T follicular helper cell (primary cell): ENCODE data around the gene PTGER4.
"Not testable (repeated sequence)": the region's sequence is repeated elsewhere in the genome, so short reads cannot be mapped to it uniquely, and the experiment has no call there.

Source experiments
- DNase-seq: peaks from one replicate; pipeline ENCODE4 v3.0.0-alpha.2; 2020; ENCODE audit warnings: low read depth
- total RNA-seq, 2 experiments: gene quantifications; one replicate each; lab custom pipeline; 2026; lab: John Stamatoyannopoulos, UW

Gene PTGER4
- 87.6 to 425 reads per million in 2 experiments for total RNA-seq

GRCh38 chr5:40679913-40680681 is at the start of gene PTGER4:
TSS of gene PTGER4 (plus strand) at chr5:40679915. CDS start at chr5:40680994, 1,079 bp downstream.
- no peak for DNase-seq

DNA sequence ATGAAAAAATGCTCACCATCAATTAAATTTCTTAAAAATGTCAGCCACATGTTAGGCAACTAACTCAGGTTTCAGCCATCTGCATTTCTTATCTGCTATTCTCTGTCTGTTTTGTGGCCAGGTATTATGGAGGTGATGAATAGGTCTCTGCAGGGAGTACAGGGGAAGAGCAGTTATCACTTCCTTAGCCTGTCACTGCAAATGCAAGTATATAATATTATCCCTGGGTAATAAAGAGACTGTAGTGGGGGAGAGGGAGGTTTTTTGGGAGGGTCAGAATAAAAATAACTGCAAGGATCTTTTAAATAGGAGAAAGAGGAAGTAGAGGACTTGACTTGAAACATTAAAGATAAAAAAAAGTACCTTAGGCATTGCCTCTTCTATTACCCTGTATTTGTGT is 49.6 kb upstream of the PTGER4 start:
- no peak for DNase-seq

GRCh38 chr5:40631236-40631635 is 48.5 kb upstream of the PTGER4 start:
- DNase-seq: no peak

- DNase-seq: no peak
Measured at GRCh38 chr5:40634154-40634553, 45.6 kb upstream of the PTGER4 start.

DNA sequence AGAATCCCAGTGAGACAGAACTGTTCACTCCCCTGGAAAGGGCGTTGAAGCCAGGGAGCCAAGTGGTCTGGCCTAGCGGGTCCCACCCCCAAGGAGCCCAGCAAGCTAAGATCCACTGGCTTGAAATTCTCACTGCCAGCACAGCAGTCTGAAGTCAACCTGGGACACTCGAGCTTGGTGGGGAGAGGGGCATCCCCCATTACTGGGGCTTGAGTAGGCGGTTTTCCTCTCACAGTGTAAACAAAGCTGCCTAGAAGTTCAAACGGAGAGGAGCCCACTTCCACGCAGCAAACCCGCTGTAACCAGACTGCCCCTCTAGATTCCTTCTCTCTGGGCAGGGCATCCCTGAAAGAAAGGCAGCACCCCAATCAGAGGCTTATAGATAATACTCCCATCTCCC is 45.1 kb upstream of the PTGER4 start:
- no peak for DNase-seq

- not testable (repeated sequence) for DNase-seq
Measured at GRCh38 chr5:40639531-40639930, 40.2 kb upstream of the PTGER4 start.

DNA sequence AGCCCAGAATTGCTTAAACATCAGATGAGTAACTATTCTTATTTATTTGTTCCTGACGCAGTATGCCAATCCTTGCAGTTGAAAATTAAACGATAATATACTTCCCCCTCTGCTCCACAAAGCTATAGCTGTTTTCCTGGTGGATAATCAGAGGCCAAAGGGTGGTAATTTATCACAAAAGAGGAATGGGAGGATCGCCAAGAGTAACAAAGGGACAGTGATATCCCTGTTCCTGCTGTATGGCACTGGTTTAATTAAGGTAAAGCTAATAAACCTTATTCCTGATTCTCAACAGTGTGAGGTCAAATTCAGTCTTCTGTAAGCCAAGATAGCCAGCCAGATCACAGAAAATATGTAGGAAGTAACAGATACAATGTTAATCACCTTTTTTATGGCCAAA is 33.4 kb upstream of the PTGER4 start:
- DNase-seq: no peak

DNA sequence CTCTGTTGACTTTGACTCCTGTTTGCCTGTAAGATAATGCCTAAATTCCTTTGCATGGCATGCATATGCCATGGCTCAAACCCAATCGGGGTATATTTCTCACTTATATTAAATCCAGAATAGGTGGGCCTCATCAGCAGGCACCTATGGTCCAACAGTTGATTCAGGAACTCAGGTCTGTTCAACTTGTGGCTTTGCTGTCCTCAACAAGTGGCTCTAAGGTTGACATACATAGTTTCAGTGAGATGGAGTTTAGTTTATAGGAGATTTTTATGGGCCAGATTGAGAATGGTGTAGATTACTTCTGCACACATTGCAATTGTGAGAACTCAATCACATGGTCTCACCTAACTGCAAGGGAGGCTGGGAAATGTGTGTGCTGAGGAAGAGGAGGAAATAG is 31.6 kb upstream of the PTGER4 start:
- DNase-seq: no peak

- no peak for DNase-seq
Measured at GRCh38 chr5:40649463-40650030, 30.2 kb upstream of the PTGER4 start.

DNA sequence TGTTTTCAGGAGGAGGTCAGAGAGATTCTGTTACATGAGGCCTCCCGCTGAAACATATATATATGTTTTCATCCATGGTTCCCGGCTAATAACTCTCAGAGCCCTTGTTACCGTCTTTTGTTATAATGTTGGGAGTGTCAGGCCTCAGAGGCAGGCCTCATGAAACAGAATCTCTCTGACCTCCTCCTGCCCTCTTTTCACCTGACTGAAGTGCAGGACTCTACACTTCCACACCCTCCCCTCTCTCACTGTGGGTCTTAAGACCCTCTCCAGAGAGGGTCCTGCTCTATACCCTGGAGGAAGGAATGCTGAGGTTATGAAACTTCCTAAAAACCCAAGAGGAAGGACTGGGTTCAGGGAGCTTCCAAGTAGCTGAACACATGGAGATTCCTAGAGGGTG is 28.5 kb upstream of the PTGER4 start:
- DNase-seq: no peak

DNA sequence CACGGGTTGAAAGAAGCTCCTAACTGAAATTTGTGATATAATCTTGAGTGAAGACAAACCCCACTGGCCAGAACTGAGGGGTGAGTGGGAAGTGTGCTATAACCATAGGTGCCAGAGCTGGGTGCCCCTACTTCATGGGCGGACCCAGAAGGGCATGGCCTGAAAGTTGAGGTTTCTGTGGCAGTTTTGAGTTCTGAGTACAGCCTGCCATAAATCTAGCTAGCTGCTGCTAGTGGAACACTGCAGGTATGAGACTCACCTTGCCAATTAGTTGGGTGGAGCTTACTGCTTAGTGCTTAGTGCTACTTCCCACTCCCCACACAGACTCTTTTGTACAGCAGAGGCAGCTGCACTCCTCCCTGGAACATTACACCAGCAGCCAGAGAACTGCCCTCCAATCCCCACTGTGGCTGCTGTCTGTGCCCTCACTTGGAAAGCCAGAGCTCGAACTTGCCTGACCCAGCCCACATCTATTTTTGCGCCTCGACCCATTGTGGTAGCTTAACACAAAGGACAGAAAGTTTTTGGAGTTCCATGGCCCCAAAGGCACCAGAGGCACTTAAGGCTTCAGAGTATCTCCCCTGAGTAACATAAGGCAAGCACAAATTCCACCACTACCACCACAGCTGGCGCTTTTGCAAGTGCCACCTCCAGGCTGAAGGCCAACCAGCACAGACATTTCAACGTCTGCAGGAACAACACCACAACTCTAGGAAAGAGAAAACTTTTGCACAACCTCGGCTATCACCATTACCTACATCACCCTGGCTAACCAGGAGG is 27.1 kb upstream of the PTGER4 start:
- DNase-seq: no peak

DNA sequence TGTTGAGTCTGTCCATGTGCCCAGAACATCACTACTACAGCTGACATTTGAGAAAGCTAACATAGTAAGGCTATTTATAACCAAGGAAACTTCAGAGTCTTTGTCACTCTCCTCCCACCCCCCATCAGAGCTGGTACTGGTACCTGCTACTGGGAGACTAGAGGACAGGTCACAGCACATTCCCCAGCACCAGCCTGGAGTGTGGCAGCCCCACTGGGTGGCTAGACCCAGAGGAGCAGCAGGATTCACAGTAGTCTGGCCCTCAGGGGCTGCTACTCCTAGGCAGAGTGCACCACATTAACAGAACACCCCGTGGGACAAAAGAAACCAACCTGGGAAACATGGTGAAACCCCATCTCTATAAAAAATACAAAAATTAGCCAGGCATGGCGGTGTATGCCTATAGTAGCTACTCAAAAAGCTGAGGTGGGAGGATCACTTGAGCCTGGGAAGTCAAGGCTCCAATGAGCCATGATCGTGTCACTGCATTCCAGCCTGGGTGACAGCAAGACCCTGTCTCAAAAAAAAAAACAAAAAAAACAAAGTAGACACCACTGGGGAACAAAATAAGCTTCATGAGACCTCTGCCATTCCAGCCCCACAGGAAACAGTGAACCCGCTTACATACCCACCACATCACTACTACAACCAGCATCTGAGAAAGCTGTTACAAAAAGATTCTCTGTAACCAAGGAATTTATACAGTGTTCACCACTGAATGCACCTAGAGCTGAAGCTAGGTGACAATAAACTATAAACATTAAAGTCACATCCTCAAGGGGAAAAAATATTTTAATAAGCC is 26.3 kb upstream of the PTGER4 start:
- no peak for DNase-seq

GRCh38 chr5:40654377-40654991 is 25.2 kb upstream of the PTGER4 start:
- DNase-seq: no peak

DNA sequence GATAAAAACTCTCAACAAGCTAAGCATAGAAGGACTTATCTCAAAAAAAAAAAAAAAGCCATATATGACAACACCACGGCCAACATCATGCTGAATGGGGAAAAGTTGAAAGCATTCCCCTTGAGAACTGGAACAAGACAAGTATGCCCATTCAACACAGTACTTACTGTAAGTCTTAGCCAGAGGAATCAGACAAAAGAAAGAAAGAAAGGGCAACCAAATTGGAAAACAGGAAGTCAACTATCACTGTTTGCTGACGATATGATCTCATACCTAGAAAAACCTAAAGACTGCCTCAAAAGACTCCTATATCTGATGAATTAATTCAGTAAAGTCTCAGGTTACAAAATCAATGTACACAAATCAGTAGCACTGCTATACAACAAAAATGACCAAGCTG is 24.6 kb upstream of the PTGER4 start:
- DNase-seq: no peak

DNA sequence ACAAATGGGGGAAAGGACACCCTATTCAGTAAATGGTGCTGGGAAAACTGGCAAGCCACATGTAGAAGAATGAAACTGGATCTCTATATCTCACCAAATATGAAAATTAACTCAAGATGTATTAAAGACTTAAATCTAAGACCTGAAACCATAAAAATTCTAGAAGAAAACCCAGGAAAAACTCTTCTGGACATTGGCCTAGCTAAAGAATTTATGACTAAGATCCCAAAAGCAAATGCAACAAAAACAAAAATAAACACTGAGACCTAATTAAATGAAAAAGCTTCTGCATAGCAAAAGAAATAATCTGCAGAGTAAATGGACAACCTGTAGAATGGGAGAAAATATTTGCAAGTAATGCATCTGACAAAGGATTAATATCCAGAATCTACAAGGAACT is 23.6 kb upstream of the PTGER4 start:
- DNase-seq: not testable (repeated sequence)

DNA sequence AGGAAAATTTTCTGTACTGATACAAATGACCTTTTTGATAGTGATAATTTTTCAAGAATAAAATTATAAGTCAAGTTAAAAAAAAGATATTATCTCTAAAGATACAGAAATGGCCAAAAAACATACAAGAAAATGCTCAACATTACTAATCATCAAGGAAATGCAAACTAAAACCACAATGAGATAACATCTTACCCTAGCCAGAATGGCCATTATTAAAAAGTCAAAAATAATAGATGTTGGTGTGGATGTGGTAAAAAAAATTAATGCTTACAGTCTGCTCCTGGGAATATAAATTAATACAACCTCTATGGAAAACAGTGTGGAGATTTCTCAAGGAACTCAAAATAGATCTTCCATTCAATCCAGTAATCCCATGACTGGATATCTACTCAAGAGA is 22.9 kb upstream of the PTGER4 start:
- DNase-seq: no peak

GRCh38 chr5:40660751-40661150 is 19.0 kb upstream of the PTGER4 start:
- DNase-seq: no peak

DNA sequence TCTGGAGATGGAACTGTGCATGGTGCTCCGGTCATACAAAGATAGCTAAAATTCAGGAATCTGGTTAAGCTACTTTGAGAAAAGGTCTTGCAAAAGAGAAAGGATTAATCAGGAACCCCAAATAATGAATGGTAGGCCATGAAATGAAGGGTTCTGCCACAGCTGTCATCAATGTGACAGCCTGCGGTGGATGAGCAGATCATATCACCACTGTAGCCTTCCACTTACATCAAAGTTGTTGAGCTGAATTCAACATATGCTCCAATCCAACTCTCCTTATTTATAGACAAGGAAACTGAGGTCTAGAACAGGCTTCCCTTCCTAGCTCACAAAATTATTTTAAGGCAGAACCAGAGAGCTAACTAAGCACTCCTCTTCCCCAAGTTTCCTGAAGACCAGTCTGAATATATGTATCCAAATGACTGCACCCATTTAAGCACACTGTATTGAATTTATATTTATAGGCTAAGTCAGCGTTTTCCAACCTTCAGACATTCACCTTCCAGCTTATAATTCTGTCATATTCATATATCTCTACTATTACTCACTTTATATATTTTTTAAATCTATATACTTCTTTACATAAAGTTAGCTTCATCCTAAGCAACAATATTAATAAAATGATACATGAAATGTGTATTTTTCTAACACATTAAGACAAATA is 13.9 kb upstream of the PTGER4 start:
- no peak for DNase-seq

- no peak for DNase-seq
Measured at GRCh38 chr5:40666657-40667056, 13.1 kb upstream of the PTGER4 start.

- no peak for DNase-seq
Measured at GRCh38 chr5:40667161-40667663, 12.5 kb upstream of the PTGER4 start.
